HL-60 (cell line): Measurements from ENCODE around the gene MAP10.

Source experiments
- GABPA ChIP-seq: IDR thresholded peaks from 2 replicates; pipeline ENCODE4 v1.6.1; 2012; ENCODE audit warnings: low read depth
- TF ChIP-seq, protein P1 (sequence below): IDR thresholded peaks from one replicate; pipeline ENCODE4 v1.5.1; 2011; ENCODE audit warnings: low read length, control low read depth, inconsistent platforms; ENCODE audit not compliant: insufficient read depth

GRCh38 chr1:232834066-232834465 lies 28.9 kb downstream of the MAP10 start:
- TF ChIP-seq, protein P1, sequence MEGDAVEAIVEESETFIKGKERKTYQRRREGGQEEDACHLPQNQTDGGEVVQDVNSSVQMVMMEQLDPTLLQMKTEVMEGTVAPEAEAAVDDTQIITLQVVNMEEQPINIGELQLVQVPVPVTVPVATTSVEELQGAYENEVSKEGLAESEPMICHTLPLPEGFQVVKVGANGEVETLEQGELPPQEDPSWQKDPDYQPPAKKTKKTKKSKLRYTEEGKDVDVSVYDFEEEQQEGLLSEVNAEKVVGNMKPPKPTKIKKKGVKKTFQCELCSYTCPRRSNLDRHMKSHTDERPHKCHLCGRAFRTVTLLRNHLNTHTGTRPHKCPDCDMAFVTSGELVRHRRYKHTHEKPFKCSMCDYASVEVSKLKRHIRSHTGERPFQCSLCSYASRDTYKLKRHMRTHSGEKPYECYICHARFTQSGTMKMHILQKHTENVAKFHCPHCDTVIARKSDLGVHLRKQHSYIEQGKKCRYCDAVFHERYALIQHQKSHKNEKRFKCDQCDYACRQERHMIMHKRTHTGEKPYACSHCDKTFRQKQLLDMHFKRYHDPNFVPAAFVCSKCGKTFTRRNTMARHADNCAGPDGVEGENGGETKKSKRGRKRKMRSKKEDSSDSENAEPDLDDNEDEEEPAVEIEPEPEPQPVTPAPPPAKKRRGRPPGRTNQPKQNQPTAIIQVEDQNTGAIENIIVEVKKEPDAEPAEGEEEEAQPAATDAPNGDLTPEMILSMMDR, result no peak
- TF ChIP-seq GABPA, result no peak
